ENCODE data around the gene RNF149. TPM values are rescaled to one million over a fixed set of nuclear protein-coding genes. Genes with fewer than 3 reads are reported as not detected.
A peak's percentile ranks its signal among the peaks of the same experiment; 100 is the strongest.

The RNF149 gene
- total RNA-seq, 1 experiment from 2014 or later: 34.8 TPM

DNA sequence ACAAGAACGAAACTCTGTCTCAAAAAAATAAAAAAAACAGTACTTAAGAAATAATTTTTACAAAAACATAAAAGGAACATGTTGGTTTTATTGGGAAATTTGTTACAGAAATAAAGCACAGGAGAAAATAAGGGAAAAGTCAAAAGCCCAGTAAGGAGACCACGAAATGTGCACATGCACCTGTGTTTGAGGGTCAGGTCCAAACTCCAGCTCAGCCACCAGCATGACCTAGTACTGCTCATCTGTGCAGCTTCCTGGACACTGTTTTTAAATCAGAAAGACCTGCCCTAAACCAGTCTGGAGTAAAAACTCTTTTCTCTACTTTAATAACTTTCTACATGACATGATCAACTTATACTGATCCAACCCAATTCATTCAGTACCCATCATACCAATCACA lies 21.2 kb downstream of the RNF149 start:
- ChIA-PET CTCF (interaction anchor here (0.6 kb wide), 1 partner anchor 16 kb away, joined by 4 read pairs; no protein-coding TSS in a partner anchor), POLR2A (no interaction called here)
- TF ChIP-seq, protein P1, sequence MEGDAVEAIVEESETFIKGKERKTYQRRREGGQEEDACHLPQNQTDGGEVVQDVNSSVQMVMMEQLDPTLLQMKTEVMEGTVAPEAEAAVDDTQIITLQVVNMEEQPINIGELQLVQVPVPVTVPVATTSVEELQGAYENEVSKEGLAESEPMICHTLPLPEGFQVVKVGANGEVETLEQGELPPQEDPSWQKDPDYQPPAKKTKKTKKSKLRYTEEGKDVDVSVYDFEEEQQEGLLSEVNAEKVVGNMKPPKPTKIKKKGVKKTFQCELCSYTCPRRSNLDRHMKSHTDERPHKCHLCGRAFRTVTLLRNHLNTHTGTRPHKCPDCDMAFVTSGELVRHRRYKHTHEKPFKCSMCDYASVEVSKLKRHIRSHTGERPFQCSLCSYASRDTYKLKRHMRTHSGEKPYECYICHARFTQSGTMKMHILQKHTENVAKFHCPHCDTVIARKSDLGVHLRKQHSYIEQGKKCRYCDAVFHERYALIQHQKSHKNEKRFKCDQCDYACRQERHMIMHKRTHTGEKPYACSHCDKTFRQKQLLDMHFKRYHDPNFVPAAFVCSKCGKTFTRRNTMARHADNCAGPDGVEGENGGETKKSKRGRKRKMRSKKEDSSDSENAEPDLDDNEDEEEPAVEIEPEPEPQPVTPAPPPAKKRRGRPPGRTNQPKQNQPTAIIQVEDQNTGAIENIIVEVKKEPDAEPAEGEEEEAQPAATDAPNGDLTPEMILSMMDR (IDR thresholded peaks at IDR 0.05; ENCODE audit: unreplicated experiment): no peak
- H3K27me3 Mint-ChIP-seq (ENCODE audit: insufficient read depth, unreplicated experiment): no peaks in the 10 kb centered on the region
- intact Hi-C loops (cut with micrococcal nuclease): no loop called here
- peaks cover 67% of the 10 kb centered on the region for H3K36me3 Mint-ChIP-seq (ENCODE audit: insufficient read depth, unreplicated experiment)
- H3K4me1 Mint-ChIP-seq (ENCODE audit: insufficient read depth, unreplicated experiment): no peaks in the 10 kb centered on the region
- H3K9me3 Mint-ChIP-seq (ENCODE audit: unreplicated experiment): no peaks in the 10 kb centered on the region
- no peak for DNase-seq (ENCODE audit: unreplicated experiment)
- no peak overlapping the region for H3K4me3 Mint-ChIP-seq (ENCODE audit: unreplicated experiment)
- H3K27ac Mint-ChIP-seq (ENCODE audit: low read depth, unreplicated experiment): no peak overlapping the region
- no TSS peak for BruUV-seq (replicated peaks)

DNA sequence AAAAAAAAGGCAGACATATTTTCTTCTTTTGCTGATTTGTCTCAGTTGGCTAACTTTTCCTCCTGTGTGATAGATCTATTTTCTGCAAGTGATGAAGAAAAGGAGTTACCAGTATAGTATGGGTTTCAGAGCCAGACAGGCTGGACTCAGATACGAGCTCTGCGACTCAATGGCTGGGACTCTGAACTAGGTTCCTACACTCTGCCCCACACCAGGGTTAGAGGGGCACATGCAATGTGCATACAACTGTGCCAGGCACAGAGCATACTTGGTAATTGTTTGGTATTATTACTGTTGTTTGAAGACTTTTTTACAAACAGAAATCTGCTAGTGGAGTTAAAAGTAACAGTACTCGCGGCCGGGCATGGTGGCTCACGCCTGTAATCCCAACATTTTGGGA lies 21.8 kb downstream of the RNF149 start:
- ChIA-PET CTCF (interaction anchor here (0.8 kb wide), 1 partner anchor 11 kb away, joined by 3 read pairs; no protein-coding TSS in a partner anchor), POLR2A (no interaction called here)

DNA sequence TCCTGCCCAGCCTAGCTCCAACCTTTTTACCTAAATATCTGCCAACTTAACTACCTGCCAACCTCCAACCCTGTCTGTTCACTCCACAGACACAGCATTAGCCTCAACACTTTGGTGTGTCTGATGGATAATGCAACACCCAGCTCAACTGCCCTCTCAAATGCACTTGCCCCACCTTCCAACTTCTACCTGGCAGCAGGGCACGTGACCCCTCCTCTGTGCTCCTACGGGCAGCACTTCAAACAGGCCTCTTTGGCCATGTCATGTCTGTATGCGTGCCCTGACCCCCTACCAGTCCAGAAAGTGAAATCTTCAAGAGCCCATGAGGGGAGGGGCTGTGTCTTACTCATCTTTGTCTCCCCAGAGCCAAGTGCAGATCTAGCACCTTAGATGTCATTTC lies 25.5 kb downstream of the RNF149 start:
- Mint-ChIP-seq H3K27me3 (ENCODE audit: insufficient read depth, unreplicated experiment) (no peaks in the 10 kb centered on the region), H3K9me3 (ENCODE audit: unreplicated experiment) (no peaks in the 10 kb centered on the region), H3K4me3 (ENCODE audit: unreplicated experiment) (no peak overlapping the region), H3K36me3 (ENCODE audit: insufficient read depth, unreplicated experiment) (peaks cover 75% of the 10 kb centered on the region), H3K27ac (ENCODE audit: low read depth, unreplicated experiment) (no peak overlapping the region), H3K4me1 (ENCODE audit: insufficient read depth, unreplicated experiment) (no peaks in the 10 kb centered on the region)
- TF ChIP-seq, protein P1 (IDR thresholded peaks at IDR 0.05; ENCODE audit: unreplicated experiment): no peak
- no peak for DNase-seq (ENCODE audit: unreplicated experiment)
- intact Hi-C loops (cut with micrococcal nuclease): no loop called here
- ChIA-PET CTCF (no interaction called here), POLR2A (interaction anchor here (3.4 kb wide), 1 partner anchor 12 kb away, joined by 16 read pairs; no protein-coding TSS in a partner anchor)
- BruUV-seq (replicated peaks): no TSS peak

More for the DNA sequence above, 21.8 kb downstream of the RNF149 start:
- peak overlapping the region; percentile 12 for H3K27ac Mint-ChIP-seq (ENCODE audit: low read depth, unreplicated experiment)
- no TSS peak for BruUV-seq (replicated peaks)
- no peaks in the 10 kb centered on the region for H3K27me3 Mint-ChIP-seq (ENCODE audit: insufficient read depth, unreplicated experiment)
- DNase-seq (ENCODE audit: unreplicated experiment): no peak
- no peaks in the 10 kb centered on the region for H3K9me3 Mint-ChIP-seq (ENCODE audit: unreplicated experiment)
- H3K4me3 Mint-ChIP-seq (ENCODE audit: unreplicated experiment): no peak overlapping the region
- TF ChIP-seq, protein P1 (IDR thresholded peaks at IDR 0.05; ENCODE audit: unreplicated experiment): no peak
- H3K4me1 Mint-ChIP-seq (ENCODE audit: insufficient read depth, unreplicated experiment): no peaks in the 10 kb centered on the region
- peaks cover 67% of the 10 kb centered on the region for H3K36me3 Mint-ChIP-seq (ENCODE audit: insufficient read depth, unreplicated experiment)
- intact Hi-C loops (cut with micrococcal nuclease): no loop called here

DNA sequence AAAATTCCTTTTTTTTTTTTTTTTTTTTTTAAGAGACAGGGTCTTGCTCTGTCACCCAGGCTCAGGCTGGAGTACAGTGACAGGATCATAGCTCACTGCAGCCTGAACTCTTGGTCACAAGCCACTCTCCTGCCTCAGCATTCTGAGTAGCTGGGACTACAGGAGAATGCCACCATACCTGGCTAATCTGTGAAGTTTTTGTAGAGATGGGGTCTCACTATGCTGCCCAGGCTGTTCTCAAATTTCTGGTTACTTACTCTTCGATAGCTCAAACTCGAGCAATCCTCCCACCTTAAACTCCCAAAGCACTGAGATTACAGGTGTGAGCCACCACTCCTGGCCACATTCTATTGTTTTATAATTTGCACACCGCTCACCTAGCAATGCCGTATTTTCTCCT lies 27.0 kb downstream of the RNF149 start:
- Mint-ChIP-seq H3K27me3 (ENCODE audit: insufficient read depth, unreplicated experiment) (no peaks in the 10 kb centered on the region), H3K27ac (ENCODE audit: low read depth, unreplicated experiment) (no peak overlapping the region), H3K36me3 (ENCODE audit: insufficient read depth, unreplicated experiment) (peaks cover 71% of the 10 kb centered on the region), H3K4me1 (ENCODE audit: insufficient read depth, unreplicated experiment) (no peaks in the 10 kb centered on the region), H3K9me3 (ENCODE audit: unreplicated experiment) (no peaks in the 10 kb centered on the region), H3K4me3 (ENCODE audit: unreplicated experiment) (no peak overlapping the region)
- CTCF ChIA-PET: interaction anchor here (0.5 to 1.4 kb wide), 5 partner anchors 15 to 137 kb away, joined by 3 read pairs; no protein-coding TSS in a partner anchor
- BruUV-seq (replicated peaks): no TSS peak
- POLR2A ChIA-PET: interaction anchor here (1.2 to 3.4 kb wide), 3 partner anchors 10 to 28 kb away, joined by 4 to 16 read pairs (median 6); partner anchors contain the start of gene CNOT11
- no peak for DNase-seq (ENCODE audit: unreplicated experiment)
- TF ChIP-seq, protein P1 (IDR thresholded peaks at IDR 0.05; ENCODE audit: unreplicated experiment): no peak
- intact Hi-C loops (cut with micrococcal nuclease): no loop called here
